ENCODE results near the gene FARS2. TPM values are rescaled to one million over a fixed set of nuclear protein-coding genes. Genes with fewer than 3 reads are reported as not detected.
A peak's percentile ranks its signal among the peaks of the same experiment; 100 is the strongest.

Gene FARS2
- total RNA-seq, 1 experiment from 2014 or later: 17.8 TPM

DNA sequence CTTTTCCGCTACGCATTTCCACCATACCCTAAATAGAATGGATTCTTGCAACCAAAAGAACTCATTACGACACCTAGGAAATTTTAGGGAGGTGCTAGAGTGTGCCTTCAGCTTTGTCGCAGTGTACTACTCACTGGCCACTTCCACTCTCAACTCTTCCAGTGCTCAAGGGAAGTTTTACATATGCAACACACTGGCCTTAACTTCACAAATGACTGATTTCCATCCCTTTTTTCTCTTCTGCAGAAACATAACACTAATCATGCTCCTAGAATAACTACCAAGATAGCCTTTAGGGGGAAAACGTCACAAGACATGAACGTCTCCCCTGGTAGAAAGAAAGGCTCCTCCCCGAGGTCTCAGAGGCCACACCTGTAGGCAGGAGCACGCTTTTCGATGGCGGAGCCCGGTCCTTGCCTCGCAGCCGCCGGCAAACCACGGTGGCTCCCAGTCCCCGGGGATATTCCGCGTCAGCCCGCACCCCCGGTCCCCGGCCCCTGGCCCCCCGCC lies 1.1 kb upstream of the FARS2 start:
- Histone ChIP-seq H3K36me3 (ENCODE audit: insufficient read depth, low read length, poor library complexity, severe bottlenecking) (no peaks in the 10 kb centered on the region), H3K9me3 (ENCODE audit: low read depth, low read length, poor library complexity, severe bottlenecking) (no peaks in the 10 kb centered on the region), H3K4me1 (ENCODE audit: insufficient read depth, low read length, poor library complexity, severe bottlenecking) (peaks cover 16% of the 10 kb centered on the region), H3K27me3 (replicated peaks; ENCODE audit: insufficient read depth, low read depth, low read length, poor library complexity) (no peaks in the 10 kb centered on the region), H3K27ac (ENCODE audit: low read depth, low read length, poor library complexity, severe bottlenecking) (peak overlapping the region; percentile 99), H3K4me3 (ENCODE audit: low read depth, low read length, poor library complexity, severe bottlenecking) (peak overlapping the region; percentile 71)
- TF ChIP-seq EZH2 (IDR thresholded peaks at IDR 0.05; ENCODE audit: borderline replicate concordance, low read depth, low read length, poor library complexity, severe bottlenecking): no peak
- TF ChIP-seq, protein P1, sequence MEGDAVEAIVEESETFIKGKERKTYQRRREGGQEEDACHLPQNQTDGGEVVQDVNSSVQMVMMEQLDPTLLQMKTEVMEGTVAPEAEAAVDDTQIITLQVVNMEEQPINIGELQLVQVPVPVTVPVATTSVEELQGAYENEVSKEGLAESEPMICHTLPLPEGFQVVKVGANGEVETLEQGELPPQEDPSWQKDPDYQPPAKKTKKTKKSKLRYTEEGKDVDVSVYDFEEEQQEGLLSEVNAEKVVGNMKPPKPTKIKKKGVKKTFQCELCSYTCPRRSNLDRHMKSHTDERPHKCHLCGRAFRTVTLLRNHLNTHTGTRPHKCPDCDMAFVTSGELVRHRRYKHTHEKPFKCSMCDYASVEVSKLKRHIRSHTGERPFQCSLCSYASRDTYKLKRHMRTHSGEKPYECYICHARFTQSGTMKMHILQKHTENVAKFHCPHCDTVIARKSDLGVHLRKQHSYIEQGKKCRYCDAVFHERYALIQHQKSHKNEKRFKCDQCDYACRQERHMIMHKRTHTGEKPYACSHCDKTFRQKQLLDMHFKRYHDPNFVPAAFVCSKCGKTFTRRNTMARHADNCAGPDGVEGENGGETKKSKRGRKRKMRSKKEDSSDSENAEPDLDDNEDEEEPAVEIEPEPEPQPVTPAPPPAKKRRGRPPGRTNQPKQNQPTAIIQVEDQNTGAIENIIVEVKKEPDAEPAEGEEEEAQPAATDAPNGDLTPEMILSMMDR (conservative IDR thresholded peaks at IDR 0.05; ENCODE audit: low read depth, low read length): no peak
- intact Hi-C loops (cut with micrococcal nuclease; ENCODE audit: unreplicated experiment): no loop called here
- TSS peak; percentile 53 for BruUV-seq (replicated peaks)
- ChIA-PET CTCF (no interaction called here), POLR2A (ENCODE audit: low non-redundant PET) (interaction anchor here (0.5 to 0.6 kb wide), 5 partner anchors 9 to 1903 kb away, joined by 3 to 9 read pairs (median 4); no protein-coding TSS in a partner anchor)
- peak; percentile 68 for DNase-seq (ENCODE audit: low spot score)

- no peaks in the 10 kb centered on the region for H3K9me3 ChIP-seq (ENCODE audit: low read depth, low read length, poor library complexity, severe bottlenecking)
- TF ChIP-seq, protein P1 (conservative IDR thresholded peaks at IDR 0.05; ENCODE audit: low read depth, low read length): no peak
- CTCF ChIA-PET: no interaction called here
- peaks cover 16% of the 10 kb centered on the region for H3K4me1 ChIP-seq (ENCODE audit: insufficient read depth, low read length, poor library complexity, severe bottlenecking)
- intact Hi-C loops (cut with micrococcal nuclease; ENCODE audit: unreplicated experiment): no loop called here
- BruUV-seq (replicated peaks): TSS peak; percentile 78
- no peak for DNase-seq (ENCODE audit: low spot score)
- no peaks in the 10 kb centered on the region for H3K36me3 ChIP-seq (ENCODE audit: insufficient read depth, low read length, poor library complexity, severe bottlenecking)
- peak overlapping the region; percentile 99 for H3K27ac ChIP-seq (ENCODE audit: low read depth, low read length, poor library complexity, severe bottlenecking)
- POLR2A ChIA-PET (ENCODE audit: low non-redundant PET): interaction anchor here (0.6 kb wide), 1 partner anchor 278 kb away, joined by 3 read pairs; no protein-coding TSS in a partner anchor
- no peaks in the 10 kb centered on the region for H3K27me3 ChIP-seq (replicated peaks; ENCODE audit: insufficient read depth, low read depth, low read length, poor library complexity)
- peak overlapping the region; percentile 71 for H3K4me3 ChIP-seq (ENCODE audit: low read depth, low read length, poor library complexity, severe bottlenecking)
Observed at GRCh38 chr6:5261545-5262109, 314 bp downstream of the FARS2 start.

DNA sequence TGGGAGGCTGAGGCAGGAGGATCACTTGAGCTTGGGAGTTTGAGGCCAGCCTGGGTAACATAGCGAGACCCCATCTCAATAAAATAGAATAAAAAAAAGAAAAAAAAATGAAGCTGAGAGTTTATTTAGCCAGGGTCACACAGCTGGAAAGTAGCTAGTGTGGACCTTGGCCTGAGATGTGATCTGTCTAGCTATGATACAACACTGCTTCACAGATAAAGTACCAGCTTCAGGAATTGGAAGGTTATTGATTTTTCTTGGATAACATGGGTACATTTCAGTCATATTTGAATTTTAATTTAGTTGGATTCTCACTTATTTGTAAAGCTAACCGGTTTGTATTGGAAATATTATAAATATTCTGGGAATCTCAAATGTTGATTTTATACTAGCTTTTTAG lies 5.1 kb downstream of the FARS2 start:
- no peak for TF ChIP-seq EZH2 (IDR thresholded peaks at IDR 0.05; ENCODE audit: borderline replicate concordance, low read depth, low read length, poor library complexity, severe bottlenecking)
- TF ChIP-seq, protein P1 (conservative IDR thresholded peaks at IDR 0.05; ENCODE audit: low read depth, low read length): no peak
- Histone ChIP-seq H3K36me3 (ENCODE audit: insufficient read depth, low read length, poor library complexity, severe bottlenecking) (no peaks in the 10 kb centered on the region), H3K4me3 (ENCODE audit: low read depth, low read length, poor library complexity, severe bottlenecking) (no peak overlapping the region), H3K4me1 (ENCODE audit: insufficient read depth, low read length, poor library complexity, severe bottlenecking) (peaks cover 9% of the 10 kb centered on the region), H3K27me3 (replicated peaks; ENCODE audit: insufficient read depth, low read depth, low read length, poor library complexity) (no peaks in the 10 kb centered on the region), H3K9me3 (ENCODE audit: low read depth, low read length, poor library complexity, severe bottlenecking) (no peaks in the 10 kb centered on the region), H3K27ac (ENCODE audit: low read depth, low read length, poor library complexity, severe bottlenecking) (no peak overlapping the region)
- BruUV-seq (replicated peaks): no TSS peak
- DNase-seq (ENCODE audit: low spot score): no peak
- ChIA-PET CTCF (no interaction called here), POLR2A (ENCODE audit: low non-redundant PET) (no interaction called here)
- intact Hi-C loops (cut with micrococcal nuclease; ENCODE audit: unreplicated experiment): no loop called here

Data from A673 (cell line).